ENCODE data around the gene CLOCK. TPM values are rescaled to one million over a fixed set of nuclear protein-coding genes. Genes with fewer than 3 reads are reported as not detected.

The CLOCK gene
- total RNA-seq, 1 experiment from 2014 or later: 24.9 TPM

DNA sequence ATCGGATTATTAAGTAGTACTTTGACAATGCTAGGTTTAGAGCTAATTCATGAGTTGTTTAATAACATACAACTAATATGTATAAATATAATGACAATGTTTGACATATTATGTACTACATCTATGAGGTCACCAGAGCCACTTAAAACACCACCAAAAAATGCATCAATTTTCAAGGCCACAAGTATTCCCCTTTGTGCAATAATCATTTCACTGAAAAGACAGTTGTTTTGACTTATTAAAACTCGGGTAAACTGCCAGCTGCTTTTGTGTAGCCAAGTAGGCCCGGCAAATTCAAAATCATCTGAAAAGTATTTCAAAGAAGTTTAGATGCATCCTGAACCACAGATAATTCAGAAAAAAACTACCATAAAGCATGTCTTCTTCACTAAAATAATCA is 48.7 kb downstream of the CLOCK start:
- no peaks in the 10 kb centered on the region for H3K27me3 ChIP-seq (ENCODE audit: control insufficient read depth, insufficient read depth, low read length)
- CTCF ChIA-PET: no interaction called here
- no peak for TF ChIP-seq TCF7L2 (IDR thresholded peaks at IDR 0.05; ENCODE audit: low read depth, low read length)
- TF ChIP-seq, protein P1, sequence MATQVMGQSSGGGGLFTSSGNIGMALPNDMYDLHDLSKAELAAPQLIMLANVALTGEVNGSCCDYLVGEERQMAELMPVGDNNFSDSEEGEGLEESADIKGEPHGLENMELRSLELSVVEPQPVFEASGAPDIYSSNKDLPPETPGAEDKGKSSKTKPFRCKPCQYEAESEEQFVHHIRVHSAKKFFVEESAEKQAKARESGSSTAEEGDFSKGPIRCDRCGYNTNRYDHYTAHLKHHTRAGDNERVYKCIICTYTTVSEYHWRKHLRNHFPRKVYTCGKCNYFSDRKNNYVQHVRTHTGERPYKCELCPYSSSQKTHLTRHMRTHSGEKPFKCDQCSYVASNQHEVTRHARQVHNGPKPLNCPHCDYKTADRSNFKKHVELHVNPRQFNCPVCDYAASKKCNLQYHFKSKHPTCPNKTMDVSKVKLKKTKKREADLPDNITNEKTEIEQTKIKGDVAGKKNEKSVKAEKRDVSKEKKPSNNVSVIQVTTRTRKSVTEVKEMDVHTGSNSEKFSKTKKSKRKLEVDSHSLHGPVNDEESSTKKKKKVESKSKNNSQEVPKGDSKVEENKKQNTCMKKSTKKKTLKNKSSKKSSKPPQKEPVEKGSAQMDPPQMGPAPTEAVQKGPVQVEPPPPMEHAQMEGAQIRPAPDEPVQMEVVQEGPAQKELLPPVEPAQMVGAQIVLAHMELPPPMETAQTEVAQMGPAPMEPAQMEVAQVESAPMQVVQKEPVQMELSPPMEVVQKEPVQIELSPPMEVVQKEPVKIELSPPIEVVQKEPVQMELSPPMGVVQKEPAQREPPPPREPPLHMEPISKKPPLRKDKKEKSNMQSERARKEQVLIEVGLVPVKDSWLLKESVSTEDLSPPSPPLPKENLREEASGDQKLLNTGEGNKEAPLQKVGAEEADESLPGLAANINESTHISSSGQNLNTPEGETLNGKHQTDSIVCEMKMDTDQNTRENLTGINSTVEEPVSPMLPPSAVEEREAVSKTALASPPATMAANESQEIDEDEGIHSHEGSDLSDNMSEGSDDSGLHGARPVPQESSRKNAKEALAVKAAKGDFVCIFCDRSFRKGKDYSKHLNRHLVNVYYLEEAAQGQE (IDR thresholded peaks at IDR 0.05; ENCODE audit: insufficient read depth in 1 of 2, low read depth in 2 of 2, low read length in 1 of 2): no peak
- no peak for TF ChIP-seq SIN3A (IDR thresholded peaks at IDR 0.05; ENCODE audit: borderline replicate concordance, insufficient read depth, low read depth, low read length)
- no peak for TF ChIP-seq POLR2AphosphoS5 (IDR thresholded peaks at IDR 0.05; ENCODE audit: low read depth, low read length)
- TF ChIP-seq, protein P2, sequence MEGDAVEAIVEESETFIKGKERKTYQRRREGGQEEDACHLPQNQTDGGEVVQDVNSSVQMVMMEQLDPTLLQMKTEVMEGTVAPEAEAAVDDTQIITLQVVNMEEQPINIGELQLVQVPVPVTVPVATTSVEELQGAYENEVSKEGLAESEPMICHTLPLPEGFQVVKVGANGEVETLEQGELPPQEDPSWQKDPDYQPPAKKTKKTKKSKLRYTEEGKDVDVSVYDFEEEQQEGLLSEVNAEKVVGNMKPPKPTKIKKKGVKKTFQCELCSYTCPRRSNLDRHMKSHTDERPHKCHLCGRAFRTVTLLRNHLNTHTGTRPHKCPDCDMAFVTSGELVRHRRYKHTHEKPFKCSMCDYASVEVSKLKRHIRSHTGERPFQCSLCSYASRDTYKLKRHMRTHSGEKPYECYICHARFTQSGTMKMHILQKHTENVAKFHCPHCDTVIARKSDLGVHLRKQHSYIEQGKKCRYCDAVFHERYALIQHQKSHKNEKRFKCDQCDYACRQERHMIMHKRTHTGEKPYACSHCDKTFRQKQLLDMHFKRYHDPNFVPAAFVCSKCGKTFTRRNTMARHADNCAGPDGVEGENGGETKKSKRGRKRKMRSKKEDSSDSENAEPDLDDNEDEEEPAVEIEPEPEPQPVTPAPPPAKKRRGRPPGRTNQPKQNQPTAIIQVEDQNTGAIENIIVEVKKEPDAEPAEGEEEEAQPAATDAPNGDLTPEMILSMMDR (IDR thresholded peaks at IDR 0.05): no peak
- no peak overlapping the region for H3K4me3 ChIP-seq (ENCODE audit: low read depth in 2 of 2, low read length in 2 of 2)
- POLR2A ChIA-PET: no interaction called here
- H3K36me3 ChIP-seq (ENCODE audit: control insufficient read depth, insufficient read depth, low read length): no peaks in the 10 kb centered on the region
- ATAC-seq: no peak
- DNase-seq (ENCODE audit: low read depth, low spot score): no peak
- intact Hi-C loops (cut with micrococcal nuclease; ENCODE audit: unreplicated experiment): no loop called here
- no peaks in the 10 kb centered on the region for H3K9me3 ChIP-seq (ENCODE audit: control insufficient read depth, insufficient read depth, low read depth, low read length)
- H3K4me1 ChIP-seq (ENCODE audit: control insufficient read depth, insufficient read depth, low read length): no peaks in the 10 kb centered on the region
- no peak overlapping the region for H3K27ac ChIP-seq (ENCODE audit: low read length)
- in situ Hi-C loops (cut with HindIII; ENCODE audit: low pct_unique_long_range_greater_than_20kb, low sequenced_read_pairs): no loop called here
- BruUV-seq (replicated peaks): no TSS peak

DNA sequence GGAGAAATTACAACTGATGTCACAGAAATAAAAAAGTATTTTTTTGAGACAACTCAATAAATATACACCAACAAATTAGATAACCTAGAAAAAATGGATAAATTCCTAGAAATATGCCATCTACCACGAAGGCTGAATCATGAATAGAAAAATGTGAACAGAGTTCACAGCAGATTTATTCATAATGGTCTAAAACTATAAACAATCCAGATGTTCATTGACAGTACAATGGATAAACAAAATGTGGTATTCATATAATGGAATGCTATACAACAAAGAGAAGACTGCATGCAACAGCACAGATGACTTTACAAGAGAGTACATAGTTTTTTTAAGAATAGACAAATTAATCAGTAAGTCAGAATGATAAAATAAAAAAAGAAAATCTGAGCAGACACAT is 55.2 kb downstream of the CLOCK start:
- CTCF ChIA-PET: no interaction called here
- Histone ChIP-seq H3K4me1 (ENCODE audit: control insufficient read depth, insufficient read depth, low read length) (no peaks in the 10 kb centered on the region), H3K27me3 (ENCODE audit: control insufficient read depth, insufficient read depth, low read length) (no peaks in the 10 kb centered on the region), H3K4me3 (ENCODE audit: low read depth in 2 of 2, low read length in 2 of 2) (no peak overlapping the region), H3K9me3 (ENCODE audit: control insufficient read depth, insufficient read depth, low read depth, low read length) (no peaks in the 10 kb centered on the region), H3K27ac (ENCODE audit: low read length) (no peak overlapping the region), H3K36me3 (ENCODE audit: control insufficient read depth, insufficient read depth, low read length) (no peaks in the 10 kb centered on the region; the same call in 1 of the 2 replicates)
- no peak for ATAC-seq
- intact Hi-C loops (cut with micrococcal nuclease; ENCODE audit: unreplicated experiment): no loop called here
- in situ Hi-C loops (cut with HindIII; ENCODE audit: low pct_unique_long_range_greater_than_20kb, low sequenced_read_pairs): no loop called here
- no peak for DNase-seq (ENCODE audit: low read depth, low spot score)
- no TSS peak for BruUV-seq (replicated peaks)
- POLR2A ChIA-PET: no interaction called here
- TF ChIP-seq TCF7L2 (IDR thresholded peaks at IDR 0.05; ENCODE audit: low read depth, low read length): no peak
- no peak for TF ChIP-seq SIN3A (IDR thresholded peaks at IDR 0.05; ENCODE audit: borderline replicate concordance, insufficient read depth, low read depth, low read length)
- TF ChIP-seq POLR2AphosphoS5 (IDR thresholded peaks at IDR 0.05; ENCODE audit: low read depth, low read length): no peak
- TF ChIP-seq, protein P2 (IDR thresholded peaks at IDR 0.05): no peak
- TF ChIP-seq, protein P1 (IDR thresholded peaks at IDR 0.05; ENCODE audit: insufficient read depth in 1 of 2, low read depth in 2 of 2, low read length in 1 of 2): no peak

All from Panc1 (cell line).